NCI-H2196 (cell line): ENCODE measurements around the gene SMURF1.
A peak's percentile ranks its signal among the peaks of the same experiment; 100 is the strongest.

Experiments used
- DNase-seq: peaks from one replicate; lab custom pipeline; 2025; ENCODE audit not compliant: unreplicated experiment; lab: John Stamatoyannopoulos, UW

Gene SMURF1

DNA sequence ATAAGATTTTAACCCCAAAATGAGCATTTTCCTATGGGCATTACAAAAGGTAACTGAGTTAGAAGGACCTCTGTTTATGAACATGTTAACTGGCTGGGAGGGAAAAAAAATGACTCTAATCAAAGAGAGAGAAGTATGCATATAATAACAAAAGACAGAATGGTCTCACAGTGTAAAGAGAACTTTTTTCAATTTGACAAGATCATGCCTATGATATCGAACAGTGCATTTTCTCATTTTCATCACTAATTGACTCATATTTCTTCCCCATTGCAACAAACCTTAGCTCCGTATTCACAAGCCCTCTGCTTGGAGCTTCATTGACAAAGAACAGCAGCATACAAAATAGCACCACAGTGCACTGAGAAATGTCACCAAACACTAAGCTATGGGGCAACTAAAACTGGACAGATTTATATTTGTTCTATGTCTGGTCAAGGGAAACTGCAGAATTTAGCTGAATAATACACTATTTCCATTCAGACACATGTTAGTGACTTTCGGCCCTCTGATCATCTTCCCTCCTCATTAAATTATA, 45.6 kb downstream of the SMURF1 start:
- DNase-seq, result no peak

DNA sequence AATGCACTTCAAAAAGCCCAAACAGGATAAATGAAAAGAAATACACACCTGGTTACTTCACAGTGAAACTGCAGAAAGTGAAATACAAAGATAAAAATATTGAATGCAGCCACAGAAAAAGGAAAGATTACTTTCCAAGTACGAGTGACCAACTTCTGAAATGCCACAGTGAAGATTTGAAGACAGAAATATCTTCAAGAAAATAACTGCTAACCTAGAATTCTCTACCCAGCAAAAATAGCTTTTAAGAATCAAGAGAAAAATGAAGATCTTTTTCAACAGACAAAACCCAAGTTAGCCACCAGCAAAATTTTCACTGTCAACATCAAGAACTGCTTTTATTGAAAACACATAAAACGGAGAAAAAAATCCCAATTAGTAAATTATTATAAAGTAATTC, 46.2 kb downstream of the SMURF1 start:
- DNase-seq, result no peak

DNA sequence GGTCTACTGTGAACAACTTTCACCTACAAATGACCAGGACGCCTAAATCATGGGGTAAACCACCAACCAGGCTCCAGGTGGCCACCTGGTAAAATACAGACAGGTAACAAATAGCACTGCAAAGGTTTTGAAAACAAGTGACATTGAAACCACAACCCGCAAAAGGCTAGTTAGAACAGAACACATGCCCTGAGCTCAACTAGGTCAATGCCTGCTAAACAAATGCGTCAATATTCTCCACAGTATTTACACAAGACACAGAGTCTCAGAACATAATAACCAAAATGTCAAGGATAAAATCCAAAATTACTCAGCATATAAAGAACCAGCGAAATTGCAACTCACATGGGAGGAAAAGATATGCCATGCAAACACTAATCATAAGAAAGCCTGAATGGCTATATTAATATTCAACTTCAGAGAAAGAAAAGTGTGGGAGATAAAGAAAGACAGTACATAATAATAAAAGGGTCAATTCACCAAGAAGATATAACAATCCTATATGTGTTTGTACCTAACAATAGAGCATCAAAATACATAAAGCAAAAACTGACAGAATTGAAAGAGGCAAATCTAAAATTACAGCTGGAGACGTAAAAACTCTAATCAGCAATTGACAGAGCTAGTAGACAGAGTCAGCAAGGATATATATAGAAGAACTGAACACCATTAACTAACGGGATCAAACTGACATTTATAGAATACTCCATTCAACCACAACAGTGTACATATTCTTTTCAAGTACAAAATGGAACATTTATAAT, 47.6 kb downstream of the SMURF1 start:
- peak; percentile 10 for DNase-seq

DNA sequence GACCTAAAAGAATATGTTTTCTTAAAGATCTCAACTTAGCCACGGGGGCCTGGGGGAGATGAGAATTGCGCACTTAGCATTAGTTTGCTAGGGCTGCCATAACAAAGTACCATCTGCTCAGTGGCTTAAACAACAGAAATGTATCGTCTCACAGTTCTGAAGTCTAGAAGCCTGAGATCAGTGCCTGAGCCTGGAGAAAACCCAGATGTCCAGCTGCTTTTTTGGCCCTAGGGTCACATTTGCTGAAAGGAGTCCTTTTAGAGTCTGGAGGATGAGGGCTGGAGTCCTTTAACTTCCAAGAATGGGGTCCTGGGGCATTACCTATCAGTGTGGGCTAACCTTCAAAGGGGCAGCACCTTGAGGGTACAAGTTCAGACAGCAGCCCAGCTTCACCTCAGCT, 48.2 kb downstream of the SMURF1 start:
- no peak for DNase-seq

DNA sequence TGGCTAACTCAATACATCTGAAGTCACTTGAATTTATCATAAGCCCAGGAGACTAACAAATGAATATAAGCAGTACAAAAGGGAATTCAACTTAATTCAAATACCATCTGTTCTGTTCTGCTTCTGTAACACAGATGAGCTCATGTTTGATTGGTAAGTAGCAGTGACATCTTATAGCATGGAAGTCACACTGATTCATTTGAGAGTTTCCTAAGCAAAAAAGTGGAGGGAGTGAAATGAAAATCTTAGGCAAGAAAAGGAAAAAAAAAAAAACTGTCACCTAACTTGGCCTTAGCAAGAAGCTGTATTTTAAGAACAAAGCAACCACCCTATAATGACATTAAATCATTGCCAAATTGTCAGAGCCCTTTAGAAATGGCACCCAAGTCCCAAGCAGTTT, 49.5 kb downstream of the SMURF1 start:
- no peak for DNase-seq

DNA sequence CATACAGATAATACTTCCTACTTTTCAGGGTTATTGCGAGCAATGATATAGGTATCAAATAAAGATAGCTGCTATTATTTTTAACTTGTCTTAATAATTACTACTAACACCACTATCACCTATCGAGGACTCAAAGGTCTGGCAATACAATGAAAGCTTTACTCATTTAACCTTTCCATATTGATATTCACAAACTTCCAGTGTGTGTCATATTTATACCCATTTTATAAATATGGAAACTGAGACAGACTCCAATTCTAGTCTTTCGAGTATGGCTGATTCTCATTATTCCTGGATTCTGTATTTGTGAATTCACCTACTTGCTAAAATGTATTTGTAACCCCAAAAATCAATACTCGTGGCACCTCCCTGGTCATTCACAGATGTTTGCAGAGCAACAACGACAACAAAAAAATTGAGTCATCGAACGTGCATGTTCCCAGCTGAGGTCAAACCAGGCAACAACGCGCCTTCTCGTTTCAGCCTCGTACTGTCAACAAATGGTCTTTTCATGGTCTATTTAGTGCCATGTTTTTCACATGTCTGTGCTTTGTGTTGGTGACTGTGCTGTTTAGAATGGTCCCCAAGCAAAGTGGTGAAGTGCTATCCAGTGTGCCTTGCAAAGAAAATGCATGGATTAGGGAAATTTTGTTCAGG, 51.7 kb downstream of the SMURF1 start:
- DNase-seq, result no peak

DNA sequence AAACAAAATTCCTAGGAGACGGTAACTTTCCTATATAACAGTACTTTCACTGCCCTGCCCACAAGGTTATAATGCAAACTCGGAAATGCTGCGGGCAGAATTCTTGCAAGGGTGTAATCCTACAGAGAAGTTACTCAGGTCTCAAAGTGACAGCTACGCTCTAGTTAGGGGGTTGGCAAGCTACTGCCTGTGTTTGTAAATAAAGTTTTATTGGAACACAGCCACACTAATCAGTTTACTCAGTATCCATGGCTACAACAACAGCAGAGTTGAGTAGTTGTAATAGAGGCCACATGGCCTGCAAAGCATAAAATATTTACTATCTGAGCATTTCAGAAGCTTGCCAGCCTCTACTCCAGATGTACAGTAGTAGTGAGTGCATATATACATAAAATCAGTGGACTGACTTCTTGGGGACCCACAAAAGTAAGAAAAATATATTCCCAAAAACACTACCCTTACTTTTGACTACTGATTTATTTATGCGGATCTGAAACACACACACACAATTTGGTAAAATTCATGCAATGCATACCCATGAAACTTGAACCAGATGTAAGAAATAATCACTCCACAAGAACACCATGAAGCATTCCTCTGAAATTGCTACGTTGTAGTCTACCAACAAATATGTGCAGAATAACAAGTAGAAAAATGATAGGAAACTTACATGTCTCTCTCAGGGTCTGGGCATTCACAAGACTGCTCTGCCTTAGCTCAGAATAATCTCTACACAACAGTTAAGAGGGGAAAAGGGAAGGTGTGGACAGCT, 53.0 kb downstream of the SMURF1 start:
- peak; percentile 3 for DNase-seq

DNA sequence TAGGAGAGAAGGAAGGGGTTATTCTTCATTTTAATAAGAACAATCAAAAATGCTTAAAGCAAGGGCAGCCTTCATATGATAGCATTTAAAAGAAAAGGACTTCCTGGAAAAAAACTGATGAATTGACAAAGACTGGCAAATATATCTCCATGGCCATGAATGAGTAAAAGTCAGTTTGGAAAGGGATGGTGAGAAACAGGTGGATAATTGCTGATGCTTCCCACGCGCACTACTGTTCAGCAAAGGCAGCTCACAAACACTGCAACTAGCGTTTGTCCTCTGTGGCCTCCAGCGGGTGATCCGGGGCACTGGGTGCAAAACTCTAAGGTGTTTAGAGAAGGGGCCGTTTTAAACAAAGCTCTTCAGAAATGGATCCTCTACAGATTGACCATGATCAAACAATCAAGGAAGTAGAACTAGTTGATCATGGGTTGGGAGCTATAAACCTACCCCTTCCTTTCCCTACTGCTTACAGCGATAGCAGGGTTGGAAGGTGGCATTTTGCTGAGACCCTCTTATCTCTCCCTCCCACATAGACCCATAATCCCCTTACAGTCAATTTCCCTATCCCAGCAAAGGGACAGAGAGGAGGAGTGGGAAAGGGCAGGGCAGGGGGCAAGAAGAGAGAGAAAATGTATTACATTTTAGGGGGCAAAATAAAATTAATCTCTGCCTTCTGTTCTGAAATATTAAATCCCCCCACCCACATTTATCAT, 53.8 kb downstream of the SMURF1 start:
- DNase-seq, result no peak

DNA sequence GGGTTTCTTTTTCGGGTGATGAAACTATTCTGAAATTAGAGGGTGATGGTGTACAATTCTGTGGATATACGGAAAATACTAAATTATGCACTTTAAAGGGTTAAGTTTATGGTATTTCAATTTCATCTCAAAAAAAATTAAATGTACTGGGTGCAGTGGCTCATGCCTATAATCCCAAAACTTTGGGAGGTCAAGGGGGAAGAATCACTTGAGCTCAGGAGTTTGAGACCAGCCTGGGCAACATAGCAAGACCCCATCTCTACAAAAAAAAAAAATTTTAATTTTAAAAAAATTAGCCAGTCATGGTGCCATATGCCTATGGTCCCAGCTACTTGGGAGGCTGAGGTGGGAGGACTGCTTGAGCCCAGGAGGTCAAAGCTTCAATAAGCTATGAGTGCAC, 57.0 kb downstream of the SMURF1 start:
- DNase-seq, result no peak

DNA sequence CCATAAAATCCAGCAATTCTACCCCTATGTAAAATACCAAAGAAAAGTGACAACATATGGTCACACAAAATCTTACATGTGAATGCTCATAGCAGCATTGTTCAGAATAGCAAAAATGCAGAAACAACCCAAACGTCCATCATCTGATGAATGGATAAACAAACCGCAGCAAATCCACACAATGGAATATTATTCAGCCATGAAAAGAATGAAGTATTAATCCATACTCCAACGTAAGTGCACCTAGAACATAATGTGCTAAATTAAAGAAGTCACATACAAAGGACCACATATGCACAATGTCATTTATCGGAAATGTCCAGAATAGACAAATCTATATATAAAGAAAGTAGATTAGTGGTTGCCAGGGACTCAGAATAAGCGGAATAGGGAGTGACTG, 57.4 kb downstream of the SMURF1 start:
- no peak for DNase-seq

DNA sequence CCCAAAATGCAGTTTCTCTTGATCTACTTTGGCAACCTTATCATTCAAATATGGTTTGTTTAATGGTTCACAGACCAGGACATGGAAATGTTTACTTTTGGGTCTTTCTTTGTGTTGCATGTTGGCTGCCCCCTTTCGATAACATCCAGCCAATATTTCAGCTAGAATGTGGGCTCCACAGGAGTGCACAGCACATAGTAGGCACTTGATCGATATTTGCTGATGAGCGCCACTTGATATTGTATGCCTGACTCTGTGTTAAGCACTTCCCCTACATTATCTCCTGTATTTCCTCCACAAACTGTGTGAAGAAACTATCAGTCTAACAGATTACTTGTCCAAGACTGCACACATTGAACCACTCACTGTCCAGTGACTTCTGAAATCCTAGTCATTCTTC, 60.2 kb downstream of the SMURF1 start:
- DNase-seq, result no peak

DNA sequence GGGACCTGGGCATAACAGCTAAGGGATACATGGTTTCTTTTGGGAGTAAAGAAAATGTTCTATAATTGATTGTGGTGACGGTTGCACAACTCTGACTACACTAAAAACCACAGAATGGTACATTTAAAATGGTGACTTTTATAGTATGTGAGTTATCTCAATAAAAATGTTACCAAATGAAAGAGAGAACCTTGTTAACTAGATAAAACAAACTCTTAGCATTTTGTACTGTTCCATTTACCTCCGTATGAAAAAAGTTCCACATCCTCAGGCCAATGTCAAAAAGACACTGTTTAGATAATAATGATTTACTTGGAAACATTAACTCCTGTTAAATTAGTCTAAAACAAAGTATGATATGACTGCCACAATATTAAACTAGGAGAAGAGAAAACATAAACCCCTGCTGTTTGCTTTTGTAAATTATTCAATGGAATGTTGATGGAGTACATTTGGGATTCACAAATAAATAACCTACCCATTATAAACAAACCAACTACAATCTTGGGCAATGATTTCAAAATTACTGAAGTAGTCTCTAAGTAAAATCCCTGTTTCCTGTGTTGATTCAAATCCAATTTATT, 60.7 kb downstream of the SMURF1 start:
- no peak for DNase-seq

DNA sequence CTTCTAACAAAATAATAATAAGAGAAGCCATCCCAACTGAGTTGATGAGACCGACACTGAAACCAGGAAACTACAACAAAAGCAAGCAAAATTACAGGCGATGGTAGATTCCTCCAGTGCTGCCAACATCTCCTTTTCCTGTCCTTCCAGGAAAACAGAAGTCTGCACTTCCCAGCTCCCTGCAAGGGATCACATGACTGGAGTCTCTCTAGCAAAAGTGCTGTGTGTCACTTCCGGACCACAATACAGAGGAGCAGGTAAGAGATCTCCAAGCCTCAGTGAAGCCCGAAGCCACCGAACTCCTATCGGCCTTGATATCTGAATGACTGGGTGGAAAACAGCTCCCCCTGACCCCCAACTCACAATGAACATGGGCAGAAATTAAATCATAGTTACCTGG, 63.2 kb downstream of the SMURF1 start:
- DNase-seq, result no peak

DNA sequence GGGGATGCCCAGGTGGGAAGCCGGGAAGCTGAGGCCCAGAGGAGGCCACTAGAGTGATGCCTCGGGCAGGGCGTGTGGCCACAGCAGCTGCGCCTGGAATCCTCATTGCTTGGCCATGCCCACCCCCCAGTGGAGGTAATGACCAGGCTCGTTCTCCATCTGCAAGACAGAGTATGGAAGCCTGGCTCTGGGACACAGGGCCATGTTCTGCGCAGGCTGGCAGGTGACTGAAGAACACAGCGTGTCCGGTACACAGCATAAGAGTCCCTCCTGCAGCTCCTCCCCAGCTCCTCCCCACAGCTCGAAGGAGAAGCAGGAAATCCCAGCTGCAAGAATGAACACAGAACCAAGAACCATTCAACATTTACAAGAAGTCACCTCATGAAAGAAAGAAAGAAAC, 64.8 kb downstream of the SMURF1 start:
- DNase-seq, result no peak

DNA sequence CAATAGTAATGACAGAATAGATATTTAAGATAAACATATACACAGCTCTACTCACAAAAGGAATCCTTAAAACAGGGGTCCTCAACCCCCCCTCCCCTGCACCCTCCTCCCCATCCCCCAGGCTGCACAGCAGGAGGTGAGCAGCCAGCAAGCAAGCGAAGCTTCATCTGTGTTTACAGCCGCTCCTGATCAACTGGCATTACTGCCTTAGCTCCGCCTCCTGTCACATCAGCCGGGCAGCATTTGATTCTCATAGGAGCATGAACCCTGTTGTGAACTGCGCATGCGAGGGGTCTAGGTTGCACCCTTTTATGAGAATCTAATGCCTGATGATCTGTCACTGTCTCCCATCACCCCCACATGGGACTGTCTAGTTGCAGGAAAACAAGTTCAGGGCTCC, 65.5 kb downstream of the SMURF1 start:
- no peak for DNase-seq

DNA sequence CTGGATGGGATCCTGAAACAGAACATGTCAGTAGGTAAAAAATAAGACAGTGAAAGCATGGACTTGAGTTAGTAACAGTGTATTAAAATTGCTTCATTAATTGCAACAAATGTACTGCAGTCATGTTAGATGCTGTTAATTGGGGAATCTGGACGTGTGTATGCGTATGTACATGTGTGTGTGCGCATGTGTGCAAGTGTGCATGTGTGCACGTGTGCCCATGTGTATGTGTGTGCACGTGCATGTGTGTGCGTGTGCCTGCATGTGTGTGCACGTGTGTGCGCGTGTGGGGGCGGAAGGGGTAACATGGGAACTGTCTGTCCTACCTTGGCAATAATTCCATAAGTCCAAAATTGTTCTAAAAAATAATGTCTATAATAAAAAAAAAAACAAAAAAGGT, 67.3 kb downstream of the SMURF1 start:
- DNase-seq, result no peak

DNA sequence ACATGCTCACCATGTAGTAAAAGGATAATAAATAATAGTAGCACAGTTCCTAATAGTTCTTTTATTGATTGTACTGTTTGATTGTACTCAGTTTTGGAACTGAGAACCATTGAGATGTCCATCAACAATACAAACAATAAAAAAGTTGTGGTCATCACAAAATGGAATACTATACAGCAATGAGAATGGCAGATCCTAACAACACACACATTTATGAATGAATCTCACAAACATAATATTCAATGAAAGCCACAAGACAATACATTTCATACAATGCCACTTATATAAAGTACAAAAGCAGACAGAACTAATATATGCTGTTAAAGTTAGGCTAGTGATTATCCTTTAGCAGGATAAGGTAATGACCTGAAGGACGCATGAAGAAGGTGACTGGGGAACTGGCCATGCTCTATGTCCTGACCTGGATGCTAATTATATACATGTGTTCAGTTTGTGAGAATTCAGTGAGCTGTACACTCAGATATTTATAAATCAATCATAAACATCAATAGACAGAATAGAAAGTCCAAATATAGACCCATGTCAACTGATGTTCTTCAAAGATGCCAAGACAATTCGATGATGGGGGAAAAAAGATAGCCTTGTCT, 70.0 kb downstream of the SMURF1 start:
- no peak for DNase-seq

DNA sequence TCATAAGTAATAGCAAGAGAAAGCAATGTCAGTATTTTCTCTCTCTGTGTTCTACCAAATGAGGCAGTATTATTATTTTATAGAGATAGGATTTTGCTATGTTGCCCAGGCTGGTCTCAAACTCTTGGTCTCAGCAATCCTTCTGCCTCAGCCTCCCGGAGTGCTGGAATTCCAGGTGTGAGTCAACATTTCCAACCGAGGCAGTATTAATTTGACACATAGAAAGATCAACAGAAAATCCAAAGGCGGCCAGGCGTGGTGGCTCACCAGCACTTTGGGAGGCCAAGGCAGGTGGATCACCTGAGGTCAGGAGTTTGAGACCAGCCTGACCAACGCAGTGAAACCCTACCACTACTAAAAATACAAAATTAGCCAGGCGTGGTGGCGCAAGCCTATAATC, 71.8 kb downstream of the SMURF1 start:
- no peak for DNase-seq

DNA sequence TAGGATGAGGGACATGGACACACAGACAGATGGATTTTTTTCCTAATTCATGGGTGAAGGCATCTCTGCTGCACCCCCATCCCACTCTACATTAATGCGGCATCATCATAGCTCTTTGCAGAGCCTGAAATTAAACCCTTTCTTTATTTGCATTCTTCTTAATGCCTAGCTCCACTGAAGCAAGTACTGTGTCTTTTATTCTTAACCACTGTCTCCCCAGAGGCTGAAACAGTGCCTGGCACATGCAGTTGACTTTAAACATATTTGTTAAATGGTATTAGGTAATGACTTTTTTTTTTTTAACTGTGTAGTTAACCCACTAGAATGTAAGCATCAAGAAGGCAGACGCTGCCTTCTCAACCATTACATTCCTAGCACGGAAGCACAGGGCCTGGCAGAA, 73.5 kb downstream of the SMURF1 start:
- DNase-seq, result no peak

DNA sequence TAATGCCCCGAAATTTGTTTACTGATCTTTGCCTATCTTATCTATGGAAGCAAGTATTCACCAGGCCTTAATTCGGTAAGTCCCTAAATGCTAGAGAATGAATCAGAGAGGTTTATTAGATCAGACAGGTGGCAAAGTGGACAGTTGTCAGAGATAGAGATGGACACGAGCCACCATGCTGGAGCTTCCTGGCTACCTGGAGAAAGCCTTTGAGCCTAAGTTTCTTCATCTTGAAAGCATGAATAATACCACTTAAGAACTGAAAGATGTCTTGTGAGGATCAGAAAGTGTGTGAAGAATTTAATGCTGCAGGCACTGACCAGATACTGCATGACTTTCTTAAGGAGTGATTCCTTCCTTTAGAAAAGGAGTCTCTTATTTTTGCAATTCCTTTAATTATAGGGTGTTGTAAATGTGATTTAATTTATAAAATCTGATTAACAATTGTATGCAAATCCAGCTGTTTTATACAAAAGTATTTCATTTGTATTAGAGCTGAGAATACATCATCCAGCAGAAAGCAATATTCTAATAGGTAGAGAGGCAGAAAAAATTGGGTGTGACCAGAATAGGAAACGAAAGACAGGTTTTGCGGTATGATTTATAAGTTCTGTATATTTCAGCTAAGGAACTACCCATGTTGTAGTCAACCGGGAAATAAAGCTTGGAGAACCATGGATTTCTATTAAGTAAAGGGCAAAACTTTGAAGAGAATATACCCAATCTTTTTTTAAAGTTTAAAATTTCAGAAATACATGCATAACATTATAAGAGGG, 82.7 kb downstream of the SMURF1 start:
- DNase-seq, result no peak
